ENCODE measurements around the gene CT45A8.
"Not testable (repeated sequence)": the region's sequence is repeated elsewhere in the genome, so short reads cannot be mapped to it uniquely, and the experiment has no call there.

Gene CT45A8

GRCh38 chrX:135854438-135854837, at the start of gene CT45A8:
Gene CT45A8 (minus strand): TSS chrX:135854538. CDS start chrX:135850783, 3,755 bp downstream.
- not testable (repeated sequence) for DNase-seq (ENCODE audit: low read depth, low spot score)

GRCh38 chrX:135893294-135893817, 39.0 kb upstream of the CT45A8 start, which contains the start of the genes CT45A10 and SAGE1:
Gene CT45A10 (minus strand): TSS chrX:135893444. CDS start chrX:135885344, 8,100 bp downstream.
Gene SAGE1 (plus strand): TSS chrX:135893716. CDS start chrX:135896243, 2,527 bp downstream.
- DNase-seq (ENCODE audit: low read depth, low spot score): no peak

GRCh38 chrX:135892781-135893180, 38.4 kb upstream of the CT45A8 start:
- no peak for DNase-seq (ENCODE audit: low read depth, low spot score)

- no peak for DNase-seq (ENCODE audit: low read depth, low spot score)
These were observed 35.8 kb upstream of the CT45A8 start for GRCh38 chrX:135890087-135890585.

- DNase-seq (ENCODE audit: low read depth, low spot score): not testable (repeated sequence)
These were observed 34.6 kb upstream of the CT45A8 start for GRCh38 chrX:135888976-135889375.

- DNase-seq (ENCODE audit: low read depth, low spot score): not testable (repeated sequence)
These were observed 33.9 kb upstream of the CT45A8 start for GRCh38 chrX:135888230-135888629.

GRCh38 chrX:135882741-135883140, 28.4 kb upstream of the CT45A8 start:
- not testable (repeated sequence) for DNase-seq (ENCODE audit: low read depth, low spot score)

GRCh38 chrX:135871712-135872111, 17.4 kb upstream of the CT45A8 start, which contains the start of gene CT45A9:
Gene CT45A9 (minus strand): TSS chrX:135871812. CDS start chrX:135868061, 3,751 bp downstream.
- DNase-seq (ENCODE audit: low read depth, low spot score): not testable (repeated sequence)

- not testable (repeated sequence) for DNase-seq (ENCODE audit: low read depth, low spot score)
These were observed 17.2 kb downstream of the CT45A8 start, which contains the start of gene CT45A7 for GRCh38 chrX:135837180-135837579. Gene CT45A7 (minus strand): TSS chrX:135837280. CDS start chrX:135833533, 3,747 bp downstream.

GRCh38 chrX:135819912-135820311, 34.4 kb downstream of the CT45A8 start, which contains the start of gene CT45A2:
Gene CT45A2 (minus strand): TSS chrX:135820012. CDS start chrX:135816265, 3,747 bp downstream.
- DNase-seq (ENCODE audit: low read depth, low spot score): not testable (repeated sequence)

- DNase-seq (ENCODE audit: low read depth, low spot score): not testable (repeated sequence)
These were observed 51.7 kb downstream of the CT45A8 start, which contains the start of gene CT45A6 for GRCh38 chrX:135802687-135803086. Gene CT45A6 (minus strand): TSS chrX:135802787. CDS start chrX:135798993, 3,794 bp downstream.

Measured in smooth muscle cell of the brain vasculature (primary cell).